ENCODE measurements around the gene PRELP. TPM values are rescaled to one million over a fixed set of nuclear protein-coding genes. Genes with fewer than 3 reads are reported as not detected.

Gene PRELP
- total and polyA plus RNA-seq, 2 experiments from 2014 or later, result 0.26 TPM; not detected in 1

GRCh38 chr1:203505526-203506204 is 30.1 kb downstream of the PRELP start:
- no peak overlapping the region for H3K27ac ChIP-seq
- H3K4me1 ChIP-seq (ENCODE audit: low read depth), result peaks cover 25% of the 10 kb centered on the region
- no peak overlapping the region for H3K4me3 ChIP-seq
- H3K36me3 ChIP-seq, result no peaks in the 10 kb centered on the region
- peaks cover 18% of the 10 kb centered on the region for H3K27me3 ChIP-seq
- DNase-seq (ENCODE audit: low read depth in 1 of 2, low spot score in 1 of 2), result no peak
- H3K9me3 ChIP-seq (ENCODE audit: low read depth), result no peaks in the 10 kb centered on the region
- no peak for TF ChIP-seq CTCF (IDR thresholded peaks at IDR 0.05; ENCODE audit: low read depth, low read length)

- H3K27ac ChIP-seq, result peak overlapping the region; percentile 13
- DNase-seq (ENCODE audit: low read depth in 1 of 2, low spot score in 1 of 2), result peak; percentile 41 to 60
- H3K9me3 ChIP-seq (ENCODE audit: low read depth), result no peaks in the 10 kb centered on the region
- H3K27me3 ChIP-seq, result peaks cover 18% of the 10 kb centered on the region
- no peak for TF ChIP-seq CTCF (IDR thresholded peaks at IDR 0.05; ENCODE audit: low read depth, low read length)
- peaks cover 25% of the 10 kb centered on the region for H3K4me1 ChIP-seq (ENCODE audit: low read depth)
- no peak overlapping the region for H3K4me3 ChIP-seq
- no peaks in the 10 kb centered on the region for H3K36me3 ChIP-seq
These were observed 31.4 kb downstream of the PRELP start for GRCh38 chr1:203506858-203507626.

GRCh38 chr1:203507759-203508158 is 32.2 kb downstream of the PRELP start:
- Histone ChIP-seq H3K36me3 (no peaks in the 10 kb centered on the region), H3K4me1 (ENCODE audit: low read depth) (peaks cover 29% of the 10 kb centered on the region), H3K4me3 (no peak overlapping the region), H3K27ac (peak overlapping the region; percentile 13), H3K9me3 (ENCODE audit: low read depth) (no peaks in the 10 kb centered on the region), H3K27me3 (peaks cover 13% of the 10 kb centered on the region)
- peak in 1 of 2 donors; percentile 15 for DNase-seq (ENCODE audit: low read depth in 1 of 2, low spot score in 1 of 2)
- no peak for TF ChIP-seq CTCF (IDR thresholded peaks at IDR 0.05; ENCODE audit: low read depth, low read length)

- peaks cover 37% of the 10 kb centered on the region for H3K4me1 ChIP-seq (ENCODE audit: low read depth)
- peak in 1 of 2 donors; percentile 68 for DNase-seq (ENCODE audit: low read depth in 1 of 2, low spot score in 1 of 2)
- no peak for TF ChIP-seq CTCF (IDR thresholded peaks at IDR 0.05; ENCODE audit: low read depth, low read length)
- no peak overlapping the region for H3K4me3 ChIP-seq
- H3K36me3 ChIP-seq, result no peaks in the 10 kb centered on the region
- peak overlapping the region; percentile 29 for H3K27ac ChIP-seq
- H3K9me3 ChIP-seq (ENCODE audit: low read depth), result no peaks in the 10 kb centered on the region
- H3K27me3 ChIP-seq, result peaks cover 5% of the 10 kb centered on the region
These were observed 33.0 kb downstream of the PRELP start for GRCh38 chr1:203508463-203509073.

- Histone ChIP-seq H3K27ac (peak overlapping the region; percentile 29), H3K9me3 (ENCODE audit: low read depth) (no peaks in the 10 kb centered on the region), H3K27me3 (no peaks in the 10 kb centered on the region), H3K4me1 (ENCODE audit: low read depth) (peaks cover 43% of the 10 kb centered on the region), H3K4me3 (no peak overlapping the region), H3K36me3 (no peaks in the 10 kb centered on the region)
- peak in 1 of 2 donors; percentile 24 for DNase-seq (ENCODE audit: low read depth in 1 of 2, low spot score in 1 of 2)
- TF ChIP-seq CTCF (IDR thresholded peaks at IDR 0.05; ENCODE audit: low read depth, low read length), result peak; percentile 5
These were observed 33.5 kb downstream of the PRELP start for GRCh38 chr1:203509135-203509534.

All from cardiac muscle cell (in vitro differentiated cells and primary cell).